ENCODE data around the gene ZNF672. TPM values are rescaled to one million over a fixed set of nuclear protein-coding genes. Genes with fewer than 3 reads are reported as not detected.

Gene ZNF672
- total and polyA plus RNA-seq, 2 of the 4 experiments (the other 2 are of a cell fraction), result 6.6 to 12.6 TPM

DNA sequence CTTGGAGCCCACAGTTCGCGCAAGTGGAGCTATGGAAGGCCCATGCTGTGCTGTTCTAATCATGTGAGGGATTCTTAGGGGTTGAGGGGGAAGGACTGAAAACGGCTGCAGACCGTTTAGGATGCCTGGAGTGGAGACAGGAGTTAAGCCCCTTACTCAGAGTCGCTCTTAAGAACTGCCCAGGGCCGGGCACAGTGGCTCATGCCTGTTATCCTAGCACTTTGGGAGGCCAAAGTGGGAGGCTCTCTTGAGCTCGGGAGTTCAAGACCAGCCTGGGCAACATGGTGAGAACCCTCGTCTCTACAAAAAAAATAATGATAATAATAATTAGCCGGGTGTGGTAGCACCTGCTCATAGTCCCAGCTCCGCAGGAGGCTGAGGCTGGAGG lies 1.1 kb downstream of the ZNF672 start (continued):
- TF ChIP-seq ELK1 (IDR thresholded peaks at IDR 0.05; ENCODE audit: borderline replicate concordance, low read depth, low read length) (no peak), SMC3 (IDR thresholded peaks at IDR 0.05; ENCODE audit: low read depth, low read length) (no peak), CHD1 (IDR thresholded peaks at IDR 0.05; ENCODE audit: low read depth, low read length) (no peak), MAFK (IDR thresholded peaks at IDR 0.05; ENCODE audit: low read depth, low read length) (no peak), NFE2L2 (IDR thresholded peaks at IDR 0.05; ENCODE audit: low read depth, low read length) (no peak), RFX5 (IDR thresholded peaks at IDR 0.05; ENCODE audit: low read depth, low read length) (no peak)

GRCh38 chr1:248840946-248841345 lies 2.9 kb downstream of the ZNF672 start:
- CTCF ChIA-PET, result interaction anchor here (1.4 kb wide), 1 partner anchor 12 kb away, joined by 6 read pairs; no protein-coding TSS in a partner anchor
- Histone ChIP-seq H3K9me1 (ENCODE audit: insufficient read depth, low read length) (0 out of 2 replicates have a peak, but pooled peaks cover 3% of the 10 kb centered on the region), H3K4me1 (ENCODE audit: control insufficient read depth, insufficient read depth, low read length) (peaks cover 10% of the 10 kb centered on the region), H4K20me1 (ENCODE audit: insufficient read depth, low read length) (no peaks in the 10 kb centered on the region), H2BK20ac (ENCODE audit: low read depth, low read length) (no peak overlapping the region), H3K14ac (replicated peaks; ENCODE audit: low read depth, low read length) (no peak overlapping the region), H3K9ac (ENCODE audit: low read depth, low read length) (no peak overlapping the region), H3K4me3 (ENCODE audit: insufficient read depth, low read depth, low read length) (no peak overlapping the region), H2BK120ac (ENCODE audit: low read depth, low read length) (no peak overlapping the region), H2BK15ac (ENCODE audit: low read depth, low read length) (no peak overlapping the region), H2AK5ac (ENCODE audit: low read depth, low read length) (no peak overlapping the region; the same call in 1 of the 2 replicates), H3K4me2 (ENCODE audit: low read depth, low read length) (no peak overlapping the region), H3K56ac (ENCODE audit: extremely low read depth, insufficient read depth, low read length) (no peak overlapping the region), H4K5ac (ENCODE audit: low read depth, low read length) (no peak overlapping the region), H3K18ac (ENCODE audit: low read depth, low read length) (no peak overlapping the region), H4K91ac (ENCODE audit: insufficient read depth, low read depth, low read length) (no peak overlapping the region), H2BK5ac (ENCODE audit: low read depth, low read length, poor library complexity, severe bottlenecking) (no peak overlapping the region), H3K27me3 (ENCODE audit: control insufficient read depth, insufficient read depth, low read length) (no peaks in the 10 kb centered on the region), H3K79me1 (ENCODE audit: low read depth in 1 of 2, low read length in 2 of 2) (peaks cover 36 to 47% of the 10 kb centered on the region in 2 experiments), H3K27ac (ENCODE audit: insufficient read depth, low read length) (no peak overlapping the region), H3K23ac (ENCODE audit: low read depth, low read length) (no peak overlapping the region), H3K9me3 (ENCODE audit: control insufficient read depth, insufficient read depth, low read length) (no peaks in the 10 kb centered on the region), H2AK9ac (replicated peaks; ENCODE audit: low read depth, low read length, poor library complexity) (no peak overlapping the region), H3K4ac (ENCODE audit: low read depth, low read length) (no peak overlapping the region), H2AFZ (replicated peaks; ENCODE audit: low read length, poor library complexity) (no peak overlapping the region), H3K36me3 (ENCODE audit: control insufficient read depth, insufficient read depth, low read length) (peaks cover 10% of the 10 kb centered on the region), H4K8ac (ENCODE audit: low read depth in 2 of 2, low read length in 2 of 2) (no peak overlapping the region)
- WGBS, 2 experiments (ENCODE audit: extremely low coverage in 2 of 2, insufficient read length in 1 of 2), result 100% methylated on average over 1 of the region's 4 CpGs; no CpG with 5 or more reads in 1 of the 2 experiments
- in situ Hi-C loops (cut with MboI; ENCODE audit: low sequenced_read_pairs) (no loop called here), intact Hi-C loops (cut with micrococcal nuclease) (loop anchor here (1.0 kb wide), 1 partner anchor 17 kb away; no protein-coding TSS in a partner anchor), dilution Hi-C loops (cut with HindIII; ENCODE audit: low sequenced_read_pairs, unreplicated experiment) (no loop called here)
- no TSS peak for BruUV-seq (replicated peaks)
- ATAC-seq (ENCODE audit: low read depth) (no peak), DNase-seq (no peak)
- TF ChIP-seq CEBPB (IDR thresholded peaks at IDR 0.05; ENCODE audit: low read depth, low read length) (no peak), BHLHE40 (IDR thresholded peaks at IDR 0.05; ENCODE audit: low read depth, low read length) (no peak), MXI1 (IDR thresholded peaks at IDR 0.05; ENCODE audit: borderline replicate concordance, low read depth, low read length) (no peak)
- POLR2A ChIA-PET (ENCODE audit: unreplicated experiment), result no interaction called here

Measured in IMR-90 (cell line).